HepG2 (cell line): ENCODE data around the gene ADIPOR2. TPM values are rescaled to one million over a fixed set of nuclear protein-coding genes. Genes with fewer than 3 reads are reported as not detected.

Experiments used
- BRCA1 ChIP-seq: sonication (generic); formaldehyde crosslinking; IDR thresholded peaks from 2 replicates; pipeline ENCODE4 v1.4.0; 2020; ENCODE audit warnings: missing genetic modification reagents
- FOXA1 ChIP-seq, 2 experiments: fragments of 450-650 bp in 1 of 2; sonication (generic) in 1 of 2; formaldehyde crosslinking in 1 of 2; IDR thresholded peaks; 2 replicates each; pipeline versions ENCODE4 v1.4.0 to v1.6.1; 2016 to 2020; ENCODE audit warnings: missing genetic modification reagents in 1 of 2
- IRX3 ChIP-seq: sonication (generic); formaldehyde crosslinking; IDR thresholded peaks from 2 replicates; pipeline ENCODE4 v1.8.1; 2023; ENCODE audit warnings: mild to moderate bottlenecking, low read depth, missing genetic modification reagents, borderline replicate concordance
- MAFF ChIP-seq: IDR thresholded peaks from 2 replicates; pipeline ENCODE4 v1.6.1; 2011; ENCODE audit warnings: low read depth, low read length, improper control_type of control experiment
- MAFK ChIP-seq, 2 experiments: IDR thresholded peaks in 1 of 2; conservative IDR thresholded peaks in 1 of 2; 2 replicates each; pipeline ENCODE4 v1.6.1; 2011; ENCODE audit warnings: improper control_type of control experiment in 2 of 2, low read length in 2 of 2
- MXD3 ChIP-seq: IDR thresholded peaks from 2 replicates; pipeline ENCODE4 v1.6.1; 2016; ENCODE audit warnings: mild to moderate bottlenecking, missing biosample characterization, missing genetic modification reagents
- NONO ChIP-seq, 2 experiments: fragments of 450-650 bp in 1 of 2; sonication (generic) in 1 of 2; formaldehyde crosslinking in 1 of 2; IDR thresholded peaks in 1 of 2; conservative IDR thresholded peaks in 1 of 2; 2 replicates each; pipeline versions ENCODE4 v1.6.1 to v1.8.0; 2017 to 2022; ENCODE audit warnings: mild to moderate bottlenecking in 1 of 2, missing genetic modification reagents in 1 of 2, moderate library complexity in 1 of 2
- PAX8 ChIP-seq: sonication (generic); formaldehyde crosslinking; IDR thresholded peaks from 2 replicates; pipeline ENCODE4 v1.8.0; 2022; ENCODE audit warnings: mild to moderate bottlenecking, missing genetic modification reagents, borderline replicate concordance
- PBX3 ChIP-seq: sonication (generic); formaldehyde crosslinking; IDR thresholded peaks from 2 replicates; pipeline ENCODE4 v1.8.1; 2023; ENCODE audit warnings: missing genetic modification reagents, inconsistent platforms, borderline replicate concordance
- PHF21A ChIP-seq: sonication (generic); formaldehyde crosslinking; IDR thresholded peaks from 2 replicates; pipeline ENCODE4 v1.5.0; 2020; ENCODE audit warnings: mild to moderate bottlenecking, missing genetic modification reagents
- RXRB ChIP-seq: IDR thresholded peaks from 2 replicates; pipeline ENCODE4 v1.6.1; 2016; ENCODE audit warnings: borderline replicate concordance, missing genetic modification reagents, missing compliant biosample characterization
- SNAPC5 ChIP-seq: sonication (generic); formaldehyde crosslinking; IDR thresholded peaks from 2 replicates; pipeline ENCODE4 v1.8.1; 2023; ENCODE audit warnings: mild to moderate bottlenecking, missing genetic modification reagents, borderline replicate concordance
- SNRNP70 ChIP-seq: fragments of 200-400 bp; formaldehyde crosslinking; IDR thresholded peaks from 2 replicates; pipeline ENCODE4 v1.6.1; 2017; ENCODE audit warnings: mild to moderate bottlenecking, low read depth, low read length, moderate library complexity
- SPEN ChIP-seq: sonication (generic); formaldehyde crosslinking; IDR thresholded peaks from 2 replicates; pipeline ENCODE4 v1.5.1; 2020; ENCODE audit warnings: low read depth, mild to moderate bottlenecking, missing genetic modification reagents
- SRSF4 ChIP-seq: fragments of 200-400 bp; formaldehyde crosslinking; IDR thresholded peaks from one replicate; pipeline ENCODE4 v1.6.1; 2018; ENCODE audit warnings: mild to moderate bottlenecking, low read depth, low read length, moderate library complexity; ENCODE audit not compliant: poor library complexity, severe bottlenecking
- TAF15 ChIP-seq: fragments of 200-400 bp; formaldehyde crosslinking; IDR thresholded peaks from one replicate; pipeline ENCODE4 v1.6.1; 2018; ENCODE audit warnings: mild to moderate bottlenecking, low read depth, low read length; ENCODE audit not compliant: poor library complexity, severe bottlenecking
- ZBTB10 ChIP-seq: sonication (generic); formaldehyde crosslinking; IDR thresholded peaks from 2 replicates; pipeline ENCODE4 v1.4.0; 2020; ENCODE audit warnings: missing genetic modification reagents, borderline replicate concordance
- ZBTB42 ChIP-seq: sonication (generic); formaldehyde crosslinking; IDR thresholded peaks from 2 replicates; pipeline ENCODE4 v1.5.0; 2020; ENCODE audit warnings: mild to moderate bottlenecking, missing genetic modification reagents
- ZFP36 ChIP-seq: fragments of 150-350 bp; IDR thresholded peaks from 2 replicates; pipeline ENCODE4 v1.6.1; 2018; ENCODE audit warnings: borderline replicate concordance, low read length, low read depth; ENCODE audit not compliant: partially characterized antibody
- ZNF256 ChIP-seq: sonication (generic); formaldehyde crosslinking; conservative IDR thresholded peaks from 2 replicates; pipeline ENCODE4 v1.4.0; 2020; ENCODE audit warnings: missing genetic modification reagents
- ZNF296 ChIP-seq: sonication (generic); formaldehyde crosslinking; conservative IDR thresholded peaks from 2 replicates; pipeline ENCODE4 v1.5.0; 2020; ENCODE audit warnings: mild to moderate bottlenecking, missing genetic modification reagents
- ZNF513 ChIP-seq: sonication (generic); formaldehyde crosslinking; conservative IDR thresholded peaks from 2 replicates; pipeline ENCODE4 v1.5.0; 2020; ENCODE audit warnings: missing genetic modification reagents
- ZNF562 ChIP-seq: sonication (generic); formaldehyde crosslinking; IDR thresholded peaks from 2 replicates; pipeline ENCODE4 v1.8.0; 2022; ENCODE audit warnings: missing genetic modification reagents, borderline replicate concordance
- ZNF850 ChIP-seq: sonication (generic); formaldehyde crosslinking; conservative IDR thresholded peaks from 2 replicates; pipeline ENCODE4 v1.9.0; 2021; ENCODE audit warnings: mild to moderate bottlenecking, missing genetic modification reagents
- polyA plus RNA-seq, 8 experiments: library from polyadenylated mRNA; depleted of rRNA in 3 of 8; stranded (reverse) in 7 of 8; unstranded in 1 of 8; fragments of >200 nt; fragmentation: Illumina TruSeq in 4 of 8; extraction: Trizol in 4 of 8; gene quantifications; 2 replicates each; pipeline versions ENCODE4 v1.2.1 to v1.2.3, GENCODE V29; 2011 to 2016; ENCODE audit warnings: low read depth in 4 of 8, missing spikeins in 1 of 8, mixed read lengths in 1 of 8; ENCODE audit not compliant: insufficient read depth in 1 of 8
- total RNA-seq, 5 experiments: library from RNA; depleted of rRNA; stranded (reverse); fragments of >200 nt; fragmentation: Illumina TruSeq; extraction: Trizol; gene quantifications; 2 replicates each; pipeline ENCODE4 v1.2.3, GENCODE V29; 2016; ENCODE audit warnings: low read depth in 1 of 5

ADIPOR2 gene
- total and polyA plus RNA-seq, 2 of the 13 experiments (the other 11 are each of a cell fraction or from before 2014, with no cell fraction given): 35.2 to 52.2 TPM

- TF ChIP-seq FOXA1 (IDR thresholded peaks at IDR 0.05): no peak
- no peak for TF ChIP-seq FOXA1 (CRISPR knock-in tag; IDR thresholded peaks at IDR 0.05)
- TF ChIP-seq ZNF850 (CRISPR knock-in tag): no peak
- TF ChIP-seq PAX8 (CRISPR knock-in tag): no peak
- TF ChIP-seq SPEN (CRISPR knock-in tag): peak; percentile 91
- peak; percentile 64; the same call in 1 of the 2 replicates for TF ChIP-seq RXRB
- no peak for TF ChIP-seq ZBTB42 (CRISPR knock-in tag)
- no peak for TF ChIP-seq ZFP36
- no peak for TF ChIP-seq NONO (IDR thresholded peaks at IDR 0.05)
- peak; percentile 82 for TF ChIP-seq NONO (CRISPR knock-in tag; conservative IDR thresholded peaks at IDR 0.05)
- TF ChIP-seq IRX3 (CRISPR knock-in tag): no peak
- TF ChIP-seq SNRNP70: no peak
- no peak for TF ChIP-seq TAF15
- no peak for TF ChIP-seq MAFF
- no peak for TF ChIP-seq PHF21A (CRISPR knock-in tag)
- TF ChIP-seq ZNF513 (CRISPR knock-in tag): no peak
- TF ChIP-seq SNAPC5: no peak
- TF ChIP-seq ZNF296 (CRISPR knock-in tag): no peak
- peak; percentile 70 for TF ChIP-seq MXD3 (CRISPR knock-in tag)
- TF ChIP-seq MAFK (conservative IDR thresholded peaks at IDR 0.05 in 1 of 2, IDR thresholded peaks at IDR 0.05 in 1 of 2; ENCODE audit: low read length in 2 of 2): no peak
- no peak for TF ChIP-seq ZNF562 (CRISPR knock-in tag)
- peak; percentile 29; the same call in 1 of the 2 replicates for TF ChIP-seq ZBTB10
- no peak for TF ChIP-seq PBX3 (CRISPR knock-in tag)
- TF ChIP-seq BRCA1: no peak
- TF ChIP-seq ZNF256 (CRISPR knock-in tag): no peak
- no peak for TF ChIP-seq SRSF4
Measured at GRCh38 chr12:1690578-1691122, at the start of gene ADIPOR2 (continued).
